ENCODE data around the gene RNF208.
"Not testable (repeated sequence)": the region's sequence is repeated elsewhere in the genome, so short reads cannot be mapped to it uniquely, and the experiment has no call there.

The RNF208 gene

DNA sequence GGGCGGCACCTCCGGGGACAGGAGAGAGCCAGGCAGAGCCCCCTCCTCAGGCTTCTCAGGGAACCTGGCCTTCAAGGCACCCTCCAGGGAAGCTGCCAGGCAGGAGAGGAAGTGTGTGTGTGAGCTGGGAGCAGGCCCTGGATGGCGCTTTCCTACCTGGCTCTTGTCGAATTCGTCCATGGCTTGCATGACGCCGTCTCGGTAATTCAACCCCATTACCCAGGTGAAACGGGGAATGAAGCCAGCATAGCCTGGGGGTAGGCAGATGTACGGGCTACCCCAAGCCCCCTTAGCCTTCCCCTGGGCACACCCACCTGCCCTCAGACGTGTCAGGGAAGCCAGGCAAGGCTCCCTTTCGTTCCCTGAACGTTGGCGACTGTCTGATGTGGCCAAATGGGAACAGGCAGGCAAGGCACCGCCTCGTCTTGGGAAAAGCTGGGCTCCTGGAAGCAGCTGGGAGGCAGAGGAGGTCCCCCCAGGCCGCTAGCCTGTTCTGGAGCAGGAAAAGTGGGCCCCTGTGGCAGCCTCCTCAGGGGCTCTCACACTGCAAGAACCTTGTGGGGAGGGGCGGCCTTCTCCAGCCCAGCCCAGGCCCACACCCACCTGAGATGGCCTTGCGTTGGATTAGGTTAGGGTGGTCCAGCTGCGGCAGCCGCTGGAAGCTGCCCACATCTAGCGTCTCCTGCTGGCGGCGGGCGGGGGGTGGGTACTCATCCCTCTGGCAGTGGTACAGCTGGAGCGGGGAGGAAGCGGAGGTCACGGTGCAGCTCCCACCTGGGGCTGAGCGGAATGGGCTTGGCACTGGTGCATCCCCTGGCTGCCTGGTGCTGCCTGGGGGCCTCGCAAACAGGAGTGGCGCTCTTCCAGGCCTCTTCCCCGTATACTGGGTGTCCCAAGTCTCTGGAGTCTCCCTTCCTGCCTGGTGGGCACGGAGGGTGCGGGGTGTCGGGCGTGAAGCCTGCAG, 22.7 kb upstream of the RNF208 start:
- Mint-ChIP-seq H3K4me1 (peaks cover 33% of the 10 kb centered on the region), H3K4me3 (no peak overlapping the region), H3K27ac (peak overlapping the region; percentile 98), H3K36me3 (peaks cover 42% of the 10 kb centered on the region), H3K9me3 (no peaks in the 10 kb centered on the region)
- DNase-seq (ENCODE audit: low spot score in 2 of 2) (peak in 1 of 2 donors; percentile 1), ATAC-seq (no peak)

- Mint-ChIP-seq H3K27ac (peak overlapping the region; percentile 98), H3K4me3 (peak overlapping the region; percentile 85), H3K36me3 (peaks cover 47% of the 10 kb centered on the region), H3K9me3 (no peaks in the 10 kb centered on the region), H3K4me1 (peaks cover 37% of the 10 kb centered on the region)
- no peak for ATAC-seq
- DNase-seq (ENCODE audit: low spot score in 2 of 2): no peak
Measured at GRCh38 chr9:137243626-137244485, 21.8 kb upstream of the RNF208 start.

DNA sequence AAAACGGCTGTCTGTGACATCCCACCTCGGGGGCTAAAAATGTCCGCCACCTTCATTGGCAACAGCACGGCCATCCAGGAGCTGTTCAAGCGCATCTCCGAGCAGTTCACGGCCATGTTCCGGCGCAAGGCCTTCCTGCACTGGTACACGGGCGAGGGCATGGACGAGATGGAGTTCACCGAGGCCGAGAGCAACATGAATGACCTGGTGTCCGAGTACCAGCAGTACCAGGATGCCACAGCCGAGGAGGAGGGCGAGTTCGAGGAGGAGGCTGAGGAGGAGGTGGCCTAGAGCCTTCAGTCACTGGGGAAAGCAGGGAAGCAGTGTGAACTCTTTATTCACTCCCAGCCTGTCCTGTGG, 21.2 kb upstream of the RNF208 start:
- DNase-seq (ENCODE audit: low spot score in 2 of 2); ATAC-seq; H3K9me3 Mint-ChIP-seq: not testable (repeated sequence)
- H3K36me3 Mint-ChIP-seq: peaks cover 49% of the 10 kb centered on the region
- peak overlapping the region; percentile 85 for H3K4me3 Mint-ChIP-seq
- peaks cover 43% of the 10 kb centered on the region for H3K4me1 Mint-ChIP-seq
- H3K27ac Mint-ChIP-seq: peak overlapping the region; percentile 98

DNA sequence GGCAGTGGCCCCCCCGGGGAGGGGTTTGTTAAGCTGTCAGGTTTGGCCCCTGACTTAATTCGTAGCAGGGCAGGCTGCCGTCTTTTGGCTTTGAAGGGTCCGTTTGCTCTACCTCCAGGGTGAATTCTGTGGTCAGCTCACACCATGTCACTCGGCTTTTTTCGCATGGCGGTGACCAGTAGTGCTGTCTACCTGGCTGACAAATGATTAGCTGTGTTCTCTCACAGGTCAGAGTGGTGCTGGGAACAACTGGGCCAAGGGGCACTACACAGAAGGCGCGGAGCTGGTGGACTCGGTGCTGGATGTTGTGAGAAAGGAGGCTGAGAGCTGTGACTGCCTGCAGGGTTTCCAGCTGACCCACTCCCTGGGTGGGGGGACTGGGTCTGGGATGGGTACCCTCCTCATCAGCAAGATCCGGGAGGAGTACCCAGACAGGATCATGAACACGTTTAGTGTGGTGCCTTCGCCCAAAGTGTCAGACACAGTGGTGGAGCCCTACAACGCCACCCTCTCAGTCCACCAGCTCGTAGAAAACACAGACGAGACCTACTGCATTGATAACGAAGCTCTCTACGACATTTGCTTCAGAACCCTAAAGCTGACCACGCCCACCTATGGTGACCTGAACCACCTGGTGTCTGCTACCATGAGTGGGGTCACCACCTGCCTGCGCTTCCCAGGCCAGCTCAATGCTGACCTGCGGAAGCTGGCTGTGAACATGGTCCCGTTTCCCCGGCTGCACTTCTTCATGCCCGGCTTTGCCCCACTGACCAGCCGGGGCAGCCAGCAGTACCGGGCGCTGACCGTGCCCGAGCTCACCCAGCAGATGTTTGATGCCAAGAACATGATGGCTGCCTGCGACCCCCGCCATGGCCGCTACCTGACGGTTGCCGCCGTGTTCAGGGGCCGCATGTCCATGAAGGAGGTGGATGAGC, 20.5 kb upstream of the RNF208 start:
- Mint-ChIP-seq H3K27ac (peak overlapping the region; percentile 98), H3K9me3 (no peaks in the 10 kb centered on the region), H3K4me3 (peak overlapping the region; percentile 85), H3K4me1 (peaks cover 45% of the 10 kb centered on the region), H3K36me3 (peaks cover 49% of the 10 kb centered on the region)
- no peak for ATAC-seq
- no peak for DNase-seq (ENCODE audit: low spot score in 2 of 2)

- no peaks in the 10 kb centered on the region for H3K9me3 Mint-ChIP-seq
- H3K27ac Mint-ChIP-seq: peak overlapping the region; percentile 98
- ATAC-seq: peak; percentile 46
- DNase-seq (ENCODE audit: low spot score in 2 of 2): peak; percentile 64 to 84
- H3K36me3 Mint-ChIP-seq: peaks cover 49% of the 10 kb centered on the region
- peaks cover 45% of the 10 kb centered on the region for H3K4me1 Mint-ChIP-seq
- H3K4me3 Mint-ChIP-seq: peak overlapping the region; percentile 85
Measured at GRCh38 chr9:137241490-137242268, 19.6 kb upstream of the RNF208 start.

- peak within 1 kb of the TSS; percentile 85 for H3K4me3 Mint-ChIP-seq
- H3K9me3 Mint-ChIP-seq: no peaks in the 10 kb centered on the region
- peak within 1 kb of the TSS; percentile 98 for H3K27ac Mint-ChIP-seq
- ATAC-seq (peak; percentile 87), DNase-seq (ENCODE audit: low spot score in 2 of 2) (peak; percentile 90 to 97)
- H3K36me3 Mint-ChIP-seq: peaks cover 49% of the 10 kb centered on the region
- H3K4me1 Mint-ChIP-seq: peaks cover 45% of the 10 kb centered on the region
Measured at GRCh38 chr9:137240841-137241489, 18.9 kb upstream of the RNF208 start, which contains the start of gene TUBB4B. TUBB4B (plus strand) TSS chr9:137241287; CDS start chr9:137241361, 74 bp downstream.

DNA sequence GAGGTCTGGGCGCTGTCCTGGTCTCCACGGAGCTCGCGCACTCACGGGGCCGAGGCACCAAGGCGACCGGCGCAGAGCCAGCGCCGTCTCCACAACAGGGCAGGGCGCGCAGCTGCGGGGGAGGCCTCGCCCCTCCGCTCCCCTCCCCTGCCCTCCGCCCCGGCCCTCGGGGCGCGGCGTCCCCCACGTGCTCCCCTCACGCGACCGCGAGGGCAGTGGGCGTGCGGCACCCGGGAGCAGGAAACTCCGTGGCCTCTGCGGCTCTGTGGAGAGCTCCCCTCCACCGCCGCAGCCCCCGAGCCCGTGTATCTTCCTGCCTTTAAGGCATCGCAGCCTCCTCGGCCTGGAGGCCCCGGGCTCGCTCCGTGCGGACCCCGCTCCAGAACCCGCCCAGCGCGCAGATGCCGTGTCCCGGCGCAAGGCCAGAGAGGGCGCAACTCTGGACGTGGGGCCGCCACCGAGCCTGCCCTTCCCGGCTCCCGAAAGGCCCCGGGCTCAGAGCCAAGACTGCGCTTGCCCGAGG, 18.3 kb upstream of the RNF208 start:
- no peaks in the 10 kb centered on the region for H3K9me3 Mint-ChIP-seq
- peak; percentile 46 for ATAC-seq

DNA sequence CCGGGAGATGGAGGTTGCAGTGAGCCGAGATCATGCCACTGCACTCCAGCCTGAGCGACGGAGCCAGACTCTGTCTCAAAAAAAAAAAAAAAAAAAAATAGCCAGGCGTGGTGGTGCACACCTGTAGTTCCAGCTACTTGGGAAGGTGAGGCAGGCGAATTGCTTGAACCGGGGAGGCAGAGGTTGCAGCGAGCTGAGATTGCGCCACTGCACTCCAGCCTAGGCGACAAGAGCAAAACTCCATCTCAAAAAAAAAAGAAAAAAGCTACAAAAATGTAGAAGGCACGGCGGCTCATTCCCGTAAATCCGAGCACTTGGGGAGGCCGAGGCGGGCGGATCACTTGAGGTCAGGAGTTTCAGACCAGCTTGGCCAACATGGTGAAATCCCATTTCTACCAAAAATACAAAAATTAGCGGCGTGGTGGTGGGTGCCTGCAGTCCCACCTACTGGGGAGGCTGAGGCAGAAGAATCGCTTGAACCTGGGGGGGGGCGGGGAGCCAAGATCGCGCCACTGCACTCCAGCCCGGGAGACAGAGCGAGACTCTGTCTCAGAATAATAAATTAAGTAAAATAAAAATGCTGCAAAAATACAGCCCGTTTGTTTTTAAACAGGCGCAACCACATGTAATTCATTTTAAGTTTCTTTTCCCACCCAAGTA, 17.6 kb upstream of the RNF208 start:
- not testable (repeated sequence) for DNase-seq (ENCODE audit: low spot score in 2 of 2); H3K27ac Mint-ChIP-seq; H3K9me3 Mint-ChIP-seq; ATAC-seq
- peak overlapping the region; percentile 85 for H3K4me3 Mint-ChIP-seq
- H3K36me3 Mint-ChIP-seq: peaks cover 48% of the 10 kb centered on the region
- peaks cover 45% of the 10 kb centered on the region for H3K4me1 Mint-ChIP-seq

More for the DNA sequence above, 18.3 kb upstream of the RNF208 start:
- H3K36me3 Mint-ChIP-seq: peaks cover 49% of the 10 kb centered on the region
- H3K4me1 Mint-ChIP-seq: peaks cover 45% of the 10 kb centered on the region
- no peak for DNase-seq (ENCODE audit: low spot score in 2 of 2)
- peak overlapping the region; percentile 85 for H3K4me3 Mint-ChIP-seq
- peak overlapping the region; percentile 98 for H3K27ac Mint-ChIP-seq

GRCh38 chr9:137237759-137238726, 16.0 kb upstream of the RNF208 start:
- Mint-ChIP-seq H3K27ac (no peak overlapping the region), H3K36me3 (peaks cover 31% of the 10 kb centered on the region), H3K4me1 (peaks cover 30% of the 10 kb centered on the region), H3K4me3 (peak overlapping the region; percentile 85), H3K9me3 (no peaks in the 10 kb centered on the region)
- no peak for ATAC-seq
- DNase-seq (ENCODE audit: low spot score in 2 of 2): no peak

- no peak for DNase-seq (ENCODE audit: low spot score in 2 of 2)
- peaks cover 19% of the 10 kb centered on the region for H3K4me1 Mint-ChIP-seq
Measured at GRCh38 chr9:137236936-137237421, 14.9 kb upstream of the RNF208 start.

DNA sequence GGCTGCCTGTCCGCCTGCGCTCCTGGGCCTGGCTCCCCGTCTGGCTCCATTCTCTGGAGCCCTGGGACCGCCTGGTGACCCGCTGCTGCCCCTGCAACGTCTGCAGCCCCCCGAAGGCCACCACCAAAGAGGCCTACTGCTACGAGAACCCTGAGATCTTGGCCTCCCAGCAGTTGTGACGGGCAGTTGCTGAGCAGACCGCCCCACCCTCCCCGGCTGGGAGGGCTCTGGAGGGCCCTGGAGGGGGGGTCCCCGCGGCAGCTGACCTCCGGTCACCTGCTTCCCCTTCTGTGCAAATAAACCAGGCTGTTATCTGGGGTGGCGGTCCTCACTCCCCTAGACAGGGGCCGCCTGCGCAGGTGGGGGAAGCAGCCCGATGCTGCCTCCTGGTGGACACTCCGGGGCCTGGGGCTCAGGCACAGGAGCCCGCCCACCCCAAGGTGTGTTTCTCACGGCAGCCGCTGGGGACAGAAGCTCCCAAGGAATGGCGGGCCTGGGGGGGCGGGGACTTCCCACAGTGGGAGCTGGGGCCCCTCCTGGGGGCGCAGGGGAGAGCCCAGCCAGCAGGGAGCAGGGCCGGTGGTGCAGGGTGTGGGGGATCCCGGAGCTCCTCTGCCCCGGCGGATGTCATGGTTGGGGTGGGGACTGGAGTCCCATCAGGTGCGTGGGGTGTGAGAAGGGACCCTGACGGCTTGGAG, 14.3 kb upstream of the RNF208 start:
- ATAC-seq (peak; percentile 36), DNase-seq (ENCODE audit: low spot score in 2 of 2) (peak; percentile 88 to 95)
- Mint-ChIP-seq H3K9me3 (no peaks in the 10 kb centered on the region), H3K4me1 (peaks cover 19% of the 10 kb centered on the region), H3K27ac (no peak overlapping the region), H3K36me3 (peaks cover 15% of the 10 kb centered on the region), H3K4me3 (peak overlapping the region; percentile 8)

More at GRCh38 chr9:137236936-137237421, 14.9 kb upstream of the RNF208 start:
- H3K27ac Mint-ChIP-seq: no peak overlapping the region
- peaks cover 21% of the 10 kb centered on the region for H3K36me3 Mint-ChIP-seq
- H3K4me3 Mint-ChIP-seq: peak overlapping the region; percentile 8
- ATAC-seq: no peak
- H3K9me3 Mint-ChIP-seq: no peaks in the 10 kb centered on the region

Measured in stimulated activated effector memory CD8-positive, alpha-beta T cell treated with anti-CD3 and anti-CD28 coated beads, Interleukin-12 subunit alpha, Interleukin-12 subunit beta, amount 100 ng/mL, for 72 hours (primary cell).